GM08714 (cell line): Measurements from ENCODE around the gene SCN4A.
"Not testable (repeated sequence)": the region's sequence is repeated elsewhere in the genome, so short reads cannot be mapped to it uniquely, and the experiment has no call there.

Experiments used
- H3K4me3 ChIP-seq: fragments of 200-500 bp; sonication (Bioruptor generic); 2 replicates; pipeline ENCODE4 v1.5.1; 2014; ENCODE audit warnings: mild to moderate bottlenecking, low read length, inconsistent platforms
- ZNF274 ChIP-seq: IDR thresholded peaks from 2 replicates; pipeline ENCODE4 v1.6.1; 2012; ENCODE audit warnings: mild to moderate bottlenecking, low read depth, low read length

Gene SCN4A

DNA sequence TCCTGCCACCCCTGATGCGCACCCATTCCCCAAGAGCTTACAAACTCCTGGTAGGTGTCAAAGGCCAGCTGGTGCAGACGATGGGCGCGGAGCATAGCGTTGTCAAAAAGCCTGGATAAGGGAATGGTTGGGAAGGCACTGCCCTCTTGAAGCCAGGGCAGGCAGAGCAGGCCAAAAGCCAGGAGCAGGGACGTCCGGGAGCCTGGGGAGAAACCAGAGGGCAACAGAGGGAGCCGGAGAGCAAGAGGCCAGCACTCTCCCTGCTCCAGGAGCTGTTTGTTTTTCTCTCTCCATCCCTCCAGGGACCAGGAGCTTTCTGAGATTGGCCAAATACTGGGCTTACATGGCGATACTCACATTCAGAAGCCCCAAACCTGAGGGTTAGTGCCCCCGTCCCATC is 54.4 kb downstream of the SCN4A start:
- H3K4me3 ChIP-seq: no peak overlapping the region
- TF ChIP-seq ZNF274: no peak

DNA sequence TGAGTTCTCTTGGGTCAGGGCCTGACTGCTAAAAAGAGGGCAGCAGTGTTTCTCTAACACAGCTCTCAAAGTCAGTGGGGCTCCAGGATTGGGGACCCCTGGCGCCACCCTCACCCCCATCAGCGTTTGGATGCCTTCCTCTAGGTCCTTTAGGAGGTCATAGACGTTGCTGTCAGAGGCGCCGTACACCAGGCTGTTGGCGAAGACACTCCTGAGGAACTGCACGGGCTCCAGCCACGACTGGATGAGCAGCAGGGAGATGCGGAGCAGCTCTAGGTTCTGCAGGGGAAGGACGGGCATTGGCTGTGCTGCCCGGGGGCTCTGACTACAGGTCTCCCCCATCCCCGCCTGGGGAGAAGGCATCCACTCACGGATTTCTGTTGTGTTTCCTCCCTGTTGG is 55.1 kb downstream of the SCN4A start:
- TF ChIP-seq ZNF274: no peak
- no peak overlapping the region for H3K4me3 ChIP-seq

DNA sequence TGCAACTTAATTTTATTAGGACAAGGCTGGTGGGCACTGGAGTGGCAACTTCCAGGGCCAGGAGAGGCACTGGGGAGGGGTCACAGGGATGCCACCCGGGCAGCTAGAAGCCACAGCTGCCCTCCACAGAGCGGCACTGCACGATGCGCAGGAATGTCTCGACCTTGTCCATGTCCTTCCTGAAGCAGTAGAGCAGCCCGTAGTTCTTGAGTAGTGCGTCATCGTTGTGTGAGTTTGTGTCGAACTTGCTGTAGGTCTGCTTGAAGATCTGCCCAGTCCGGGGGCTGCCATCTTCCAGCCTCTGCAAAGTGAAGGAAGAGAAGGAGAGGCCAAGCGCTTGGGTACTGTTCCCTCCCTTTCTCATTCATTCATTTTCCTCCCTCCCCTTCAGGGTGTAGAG is 55.5 kb downstream of the SCN4A start:
- not testable (repeated sequence) for H3K4me3 ChIP-seq

DNA sequence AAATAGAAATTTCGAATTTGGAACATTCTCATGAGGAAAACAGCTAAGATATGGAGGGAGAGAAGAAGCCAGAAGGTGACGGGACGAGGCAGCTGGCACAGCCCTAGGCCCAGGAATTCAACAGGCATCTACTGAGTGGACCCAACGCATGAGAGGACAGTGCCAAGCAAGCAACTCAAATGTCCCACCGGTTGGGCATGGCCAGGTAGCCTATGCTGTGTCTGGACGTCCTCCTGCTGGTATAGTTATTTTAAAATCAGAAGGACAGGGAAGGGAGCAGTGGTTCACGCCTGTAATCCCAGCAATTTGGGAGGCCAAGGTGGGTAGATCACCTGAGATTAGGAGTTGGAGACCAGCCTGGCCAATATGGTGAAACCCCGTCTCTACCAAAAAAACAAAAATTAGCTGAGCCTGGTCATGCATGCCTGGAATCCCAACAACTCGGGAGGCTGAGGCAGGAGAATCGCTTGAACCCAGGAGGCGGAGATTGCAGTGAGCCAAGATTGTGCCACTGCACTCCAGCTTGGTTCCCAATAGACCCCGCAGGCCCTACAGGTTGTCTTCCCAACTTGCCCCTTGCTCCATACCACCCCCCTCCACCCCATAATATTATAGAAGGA is 56.0 kb downstream of the SCN4A start:
- TF ChIP-seq ZNF274: no peak
- H3K4me3 ChIP-seq: no peak overlapping the region

DNA sequence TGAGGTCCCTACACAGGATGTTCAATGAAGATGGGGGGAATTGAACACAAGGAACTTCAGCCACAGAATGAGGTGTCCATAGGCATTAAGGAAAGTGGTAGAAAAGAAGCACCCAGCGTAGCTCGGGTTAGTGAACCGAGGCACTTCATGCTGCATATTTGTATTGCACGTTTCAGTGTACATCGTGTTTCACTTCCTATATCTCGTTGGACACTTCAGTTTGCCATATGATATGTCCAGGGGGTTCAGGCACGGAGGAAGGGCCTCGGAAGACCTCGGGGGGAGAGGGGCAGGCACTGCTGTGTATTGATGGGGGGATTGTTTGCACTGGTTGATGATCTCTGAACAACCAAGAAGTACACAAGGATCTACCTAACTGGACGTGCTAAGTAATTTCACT is 57.0 kb downstream of the SCN4A start:
- H3K4me3 ChIP-seq: not testable (repeated sequence)

DNA sequence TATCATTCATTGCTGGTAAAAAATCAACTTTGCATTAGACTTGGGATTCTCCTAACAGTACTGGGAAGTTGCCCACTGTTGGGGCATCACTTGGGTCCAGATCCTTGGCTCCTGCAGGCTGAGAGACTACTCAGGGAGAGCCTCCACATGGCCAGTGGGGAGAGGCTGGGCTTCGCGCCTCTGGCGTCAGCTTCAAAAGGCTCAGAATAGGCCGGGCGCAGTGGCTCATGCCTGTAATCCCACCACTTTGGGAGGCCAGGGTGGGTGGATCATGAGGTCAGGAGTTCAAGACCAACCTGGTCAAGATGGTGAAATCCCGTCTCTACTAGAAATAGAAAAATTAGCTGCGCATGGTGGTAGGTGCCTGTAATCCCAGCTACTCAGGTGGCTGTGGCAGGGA is 58.2 kb downstream of the SCN4A start:
- no peak overlapping the region for H3K4me3 ChIP-seq
- TF ChIP-seq ZNF274: no peak

DNA sequence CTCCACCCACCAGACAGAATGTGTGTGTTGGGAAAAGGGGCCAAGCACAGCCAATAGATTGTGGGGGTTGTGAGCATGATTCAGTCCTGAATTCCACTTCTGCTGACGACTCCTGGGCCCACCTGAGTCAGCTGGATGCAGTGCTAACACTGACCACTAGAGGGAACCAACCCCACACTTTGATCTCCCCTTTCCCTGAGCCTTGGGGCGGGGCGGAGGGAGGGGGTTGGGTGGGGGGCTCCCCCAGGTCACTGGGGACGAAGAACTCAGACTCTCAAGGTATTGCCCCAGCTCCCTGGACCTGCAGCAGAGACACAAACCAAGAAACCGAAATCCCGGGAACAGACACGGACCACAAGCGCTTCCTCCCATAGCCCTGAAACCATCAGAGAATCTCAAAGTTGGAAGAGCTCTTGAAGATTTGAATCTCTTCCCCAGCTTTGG is 61.0 kb downstream of the SCN4A start:
- TF ChIP-seq ZNF274: no peak

DNA sequence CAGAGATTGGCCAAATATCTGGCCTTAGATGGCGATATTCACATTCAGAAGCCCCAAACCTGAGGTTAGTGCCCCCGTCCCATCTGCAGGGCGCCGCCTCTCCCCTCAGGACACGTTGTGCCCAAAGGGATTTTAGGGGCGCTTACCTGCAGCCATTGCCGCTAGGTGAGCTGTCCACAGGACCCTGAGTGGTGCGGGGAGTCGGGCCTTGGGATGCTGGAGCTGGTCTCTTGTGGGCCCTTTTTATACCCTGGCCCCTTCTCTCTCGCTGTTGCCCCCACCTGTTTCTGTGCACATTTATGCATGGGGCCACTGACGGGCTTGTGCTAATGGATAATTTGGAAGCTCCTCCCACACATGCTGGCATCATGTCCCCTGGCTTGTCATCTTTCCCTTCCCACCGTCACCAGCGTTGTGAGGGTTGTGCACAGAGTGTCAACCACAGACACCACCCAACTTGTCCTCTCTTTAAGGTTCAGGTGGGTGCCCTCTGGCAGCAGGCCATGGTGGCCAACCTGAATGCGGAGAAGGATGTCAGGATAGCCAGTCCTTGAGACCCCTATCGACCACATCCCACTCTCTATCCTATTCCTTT is 61.6 kb downstream of the SCN4A start, which contains the start of gene CSHL1:
Gene CSHL1, minus strand, starts transcription at position 218 of the 595 bp plus-strand sequence. Its CDS starts 62 bp downstream, at position 156.
- TF ChIP-seq ZNF274: no peak
- no peak within 1 kb of the TSS for H3K4me3 ChIP-seq

More for the DNA sequence above, 61.0 kb downstream of the SCN4A start:
- no peak overlapping the region for H3K4me3 ChIP-seq

DNA sequence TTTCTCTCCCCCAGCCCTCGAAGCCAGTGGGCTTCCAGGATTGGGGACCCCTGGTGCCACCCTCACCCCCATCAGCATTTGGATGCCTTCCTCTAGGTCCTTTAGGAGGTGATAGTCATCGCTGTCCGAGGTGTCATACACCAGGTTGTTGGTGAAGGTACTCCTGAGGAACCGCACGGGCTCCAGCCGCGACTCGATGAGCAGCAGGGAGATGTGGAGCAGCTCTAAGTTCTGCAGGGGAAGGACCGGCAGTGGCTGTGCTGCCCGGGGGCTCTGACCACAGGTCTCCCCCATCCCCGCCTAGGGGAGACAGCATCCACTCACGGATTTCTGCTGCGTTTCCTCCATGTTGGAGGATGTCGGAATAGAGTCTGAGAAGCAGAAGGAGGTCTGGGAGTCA is 62.6 kb downstream of the SCN4A start:
- H3K4me3 ChIP-seq: no peak overlapping the region
- no peak for TF ChIP-seq ZNF274

DNA sequence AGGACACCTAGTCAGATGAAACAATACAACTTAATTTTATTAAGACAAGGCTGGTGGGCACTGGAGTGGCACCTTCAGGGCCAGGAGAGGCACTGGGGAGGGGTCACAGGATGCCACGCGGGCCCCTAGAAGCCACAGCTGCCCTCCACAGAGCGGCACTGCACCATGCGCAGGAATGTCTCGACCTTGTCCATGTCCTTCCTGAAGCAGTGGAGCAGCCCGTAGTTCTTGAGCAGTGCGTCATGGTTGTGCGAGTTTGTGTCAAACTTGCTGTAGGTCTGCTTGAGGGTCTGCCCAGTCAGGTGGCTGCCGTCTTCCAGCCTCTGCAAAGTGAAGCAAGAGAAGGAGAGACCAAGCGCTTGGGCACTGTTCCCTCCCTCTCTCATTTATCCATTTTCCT is 63.1 kb downstream of the SCN4A start:
- not testable (repeated sequence) for H3K4me3 ChIP-seq

DNA sequence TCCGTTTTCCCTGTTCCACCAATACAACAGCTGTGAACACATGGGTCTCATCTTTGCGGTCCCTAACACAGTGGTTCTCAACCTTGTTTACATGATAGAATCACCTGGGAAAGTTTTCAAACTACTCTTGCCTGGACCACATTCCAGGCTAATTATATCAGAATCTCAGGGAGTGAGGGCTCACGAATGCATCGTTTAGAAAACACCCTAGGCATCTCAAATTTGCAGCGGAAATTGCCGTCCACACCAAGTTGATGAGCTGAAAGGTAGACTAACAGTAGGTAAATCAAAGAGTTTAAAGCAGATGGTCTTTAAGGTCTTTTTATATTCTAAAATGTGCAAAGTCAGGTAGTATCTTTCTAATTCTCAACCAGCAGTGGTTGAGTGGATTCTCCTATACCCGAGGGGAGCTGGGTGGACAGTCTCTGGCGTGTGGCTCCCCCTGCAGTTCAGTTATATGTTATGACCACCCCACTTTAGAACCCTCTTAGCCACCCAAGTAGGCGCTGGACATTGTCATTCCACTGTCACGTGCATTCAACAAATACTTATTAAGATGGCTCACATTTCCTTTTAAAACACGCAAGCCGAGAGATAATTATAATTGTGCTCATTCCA is 65.4 kb downstream of the SCN4A start:
- not testable (repeated sequence) for H3K4me3 ChIP-seq

DNA sequence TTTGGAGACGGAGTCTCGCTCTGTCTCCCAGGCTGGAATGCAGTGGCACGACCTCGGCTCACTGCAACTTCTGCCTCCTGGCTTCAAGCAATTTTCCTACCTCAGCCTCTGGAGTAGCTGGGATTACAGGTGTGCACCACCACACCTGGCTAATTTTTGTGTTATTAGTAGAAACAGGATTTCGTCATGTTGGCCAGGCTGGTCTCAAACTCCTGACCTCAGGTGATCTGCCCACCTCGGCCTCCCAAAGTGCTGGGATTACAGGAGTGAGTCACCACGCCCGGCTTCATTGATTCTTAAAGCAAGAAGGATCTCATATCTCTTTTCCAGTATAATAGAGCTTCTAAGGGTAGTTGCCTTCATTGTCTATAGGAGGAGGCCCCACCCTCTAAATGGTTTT is 67.9 kb downstream of the SCN4A start:
- not testable (repeated sequence) for H3K4me3 ChIP-seq

DNA sequence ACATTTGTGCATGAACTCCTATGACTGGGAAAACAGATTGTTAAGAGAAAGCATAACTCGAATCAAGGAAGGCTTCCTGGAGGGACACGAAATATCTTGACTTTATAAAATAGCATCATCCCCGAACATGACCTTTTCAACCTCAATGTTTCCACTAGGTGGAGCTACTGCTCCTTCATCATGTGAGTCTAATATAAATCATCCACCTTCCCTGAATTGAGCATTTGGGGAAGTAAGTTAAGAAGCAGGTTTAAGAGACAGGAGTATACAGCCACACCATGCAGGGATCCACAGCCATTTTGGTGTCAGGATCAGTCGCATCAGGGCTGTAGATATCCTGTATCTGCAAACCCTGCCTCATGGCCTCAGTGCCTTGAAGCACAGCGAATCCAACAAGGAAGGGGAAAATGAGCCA is 68.9 kb downstream of the SCN4A start:
- H3K4me3 ChIP-seq: not testable (repeated sequence)

DNA sequence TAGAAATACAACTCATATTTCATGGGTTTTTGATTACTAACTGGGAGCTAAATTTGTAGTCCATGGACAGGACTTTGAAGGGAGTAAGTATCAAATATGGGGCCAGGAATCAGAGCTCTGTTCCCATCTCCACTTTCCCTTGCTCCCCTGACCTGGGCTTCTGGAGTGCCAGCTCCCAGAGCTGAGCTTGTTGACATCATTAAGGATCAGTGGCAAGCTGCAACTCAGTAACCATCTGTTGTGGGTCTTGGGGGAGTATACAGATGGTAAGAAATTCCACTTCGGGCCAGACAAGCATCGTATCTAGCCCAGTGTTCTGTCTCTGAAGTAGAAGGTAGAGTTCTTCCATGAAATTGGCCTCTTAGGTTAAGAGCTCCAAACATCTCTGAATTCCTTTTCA is 70.7 kb downstream of the SCN4A start:
- H3K4me3 ChIP-seq: not testable (repeated sequence)

DNA sequence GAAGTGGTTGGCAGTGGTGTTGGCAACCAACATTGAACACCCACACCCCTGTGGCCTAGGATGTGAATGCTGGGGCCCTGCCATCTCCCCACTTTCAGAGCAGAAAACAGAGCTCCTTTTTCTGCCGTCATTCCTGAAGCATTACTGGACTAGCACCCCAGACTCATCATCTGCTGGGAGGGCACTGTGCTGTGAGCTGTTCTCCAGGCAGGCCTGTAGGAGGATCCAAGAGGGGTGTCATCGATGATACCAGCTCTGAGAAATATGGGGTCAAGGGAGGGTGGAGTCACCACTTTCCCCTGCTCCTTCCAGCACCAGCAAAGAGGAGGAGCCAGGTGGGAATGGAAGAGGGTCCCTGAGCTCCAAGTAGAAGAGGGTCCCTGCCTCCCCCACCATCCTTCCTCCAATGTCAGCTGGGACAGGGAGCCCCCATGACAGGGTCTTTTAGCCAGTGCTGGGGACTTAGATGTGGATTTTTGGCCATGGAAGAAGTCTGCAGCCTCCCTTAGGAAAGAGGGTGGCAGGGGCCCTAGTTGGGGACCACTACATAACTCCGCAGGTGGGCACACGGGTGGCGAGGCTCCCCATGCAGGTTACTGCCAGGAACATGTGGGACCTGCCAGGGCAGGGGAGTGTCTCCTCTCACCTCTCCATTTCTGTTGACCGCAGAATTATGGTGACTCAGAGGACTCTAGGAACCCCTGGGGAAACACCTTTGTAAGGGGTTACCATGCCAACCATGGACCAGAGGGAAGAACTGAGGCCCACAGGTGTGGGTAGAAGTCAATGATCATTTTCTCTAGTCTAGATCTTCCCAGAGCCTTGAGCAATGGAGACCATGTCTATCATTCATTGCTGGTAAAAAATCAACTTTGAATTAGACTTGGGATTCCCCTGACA is 73.6 kb downstream of the SCN4A start:
- not testable (repeated sequence) for H3K4me3 ChIP-seq

DNA sequence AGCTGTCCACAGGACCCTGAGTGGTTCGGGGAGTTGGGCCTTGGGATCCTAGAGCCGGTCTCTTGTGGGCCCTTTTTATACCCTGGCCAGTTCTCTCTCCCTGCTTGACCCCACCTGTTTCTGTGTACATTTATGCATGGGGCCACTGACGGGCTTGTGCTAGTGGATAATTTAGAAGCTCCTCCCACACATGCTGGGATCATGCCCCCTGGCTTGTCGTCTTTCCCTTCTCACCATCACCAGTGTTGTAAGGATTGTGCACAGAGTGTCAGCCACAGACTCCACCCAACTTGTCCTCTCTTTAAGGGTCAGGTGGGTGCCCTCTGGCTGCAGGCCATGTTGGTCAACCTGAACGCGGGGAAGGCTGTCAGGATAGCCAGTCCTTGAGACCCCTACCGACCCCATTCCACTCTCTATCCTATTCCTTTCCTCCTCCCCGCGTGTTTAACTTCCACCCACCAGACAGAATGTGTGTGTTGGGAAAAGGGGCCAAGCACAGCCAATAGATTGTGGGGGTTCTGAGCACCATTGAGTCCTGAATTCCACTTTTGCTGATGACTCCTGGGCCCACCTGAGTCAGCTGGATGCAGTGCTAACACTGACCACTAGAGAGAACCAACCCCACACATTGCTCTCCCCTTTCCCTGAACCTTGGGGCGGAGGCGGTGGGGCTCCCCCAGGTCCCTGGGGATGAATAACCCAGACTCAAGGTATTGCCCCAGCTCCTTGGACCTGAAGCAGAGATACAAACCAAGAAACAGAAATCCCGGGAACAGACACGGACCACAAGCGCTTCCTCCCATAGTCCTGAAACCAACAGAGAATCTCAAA is 76.0 kb downstream of the SCN4A start, which contains the start of gene CSH1:
Gene CSH1, minus strand, starts transcription at position 51 of the 831 bp plus-strand sequence. CDS start 63 bp downstream, outside the sequence.
- H3K4me3 ChIP-seq: not testable (repeated sequence)

DNA sequence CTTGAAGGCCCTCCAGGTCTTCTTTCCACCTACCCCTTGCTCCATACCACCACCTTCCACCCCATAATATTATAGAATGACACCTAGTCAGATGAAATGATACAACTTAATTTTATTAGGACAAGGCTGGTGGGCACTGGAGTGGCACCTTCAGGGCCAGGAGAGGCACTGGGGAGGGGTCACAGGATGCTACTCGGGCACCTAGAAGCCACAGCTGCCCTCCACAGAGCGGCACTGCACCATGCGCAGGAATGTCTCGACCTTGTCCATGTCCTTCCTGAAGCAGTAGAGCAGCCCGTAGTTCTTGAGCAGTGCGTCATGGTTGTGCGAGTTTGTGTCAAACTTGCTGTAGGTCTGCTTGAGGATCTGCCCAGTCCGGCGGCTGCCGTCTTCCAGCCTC is 77.9 kb downstream of the SCN4A start:
- not testable (repeated sequence) for H3K4me3 ChIP-seq

DNA sequence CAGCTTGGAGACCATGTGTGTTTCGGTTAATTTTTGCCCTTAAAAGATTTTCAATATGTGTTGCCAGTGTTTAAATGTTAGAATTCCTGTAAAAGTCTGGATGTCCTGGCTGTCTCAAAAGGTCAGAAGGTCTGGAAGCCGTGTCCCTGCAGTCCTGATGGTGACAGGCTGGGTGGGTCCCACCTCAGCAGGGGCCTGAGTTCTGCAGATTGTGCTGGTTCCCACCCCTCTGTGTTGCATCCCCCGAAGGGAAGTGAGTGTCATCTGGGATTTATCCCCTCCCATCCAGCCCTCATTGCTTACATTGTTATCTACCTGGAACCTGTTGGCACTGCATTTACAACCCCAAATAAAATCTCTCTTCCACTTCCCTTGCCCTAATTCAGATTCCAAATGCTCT is 78.7 kb downstream of the SCN4A start:
- H3K4me3 ChIP-seq: not testable (repeated sequence)

DNA sequence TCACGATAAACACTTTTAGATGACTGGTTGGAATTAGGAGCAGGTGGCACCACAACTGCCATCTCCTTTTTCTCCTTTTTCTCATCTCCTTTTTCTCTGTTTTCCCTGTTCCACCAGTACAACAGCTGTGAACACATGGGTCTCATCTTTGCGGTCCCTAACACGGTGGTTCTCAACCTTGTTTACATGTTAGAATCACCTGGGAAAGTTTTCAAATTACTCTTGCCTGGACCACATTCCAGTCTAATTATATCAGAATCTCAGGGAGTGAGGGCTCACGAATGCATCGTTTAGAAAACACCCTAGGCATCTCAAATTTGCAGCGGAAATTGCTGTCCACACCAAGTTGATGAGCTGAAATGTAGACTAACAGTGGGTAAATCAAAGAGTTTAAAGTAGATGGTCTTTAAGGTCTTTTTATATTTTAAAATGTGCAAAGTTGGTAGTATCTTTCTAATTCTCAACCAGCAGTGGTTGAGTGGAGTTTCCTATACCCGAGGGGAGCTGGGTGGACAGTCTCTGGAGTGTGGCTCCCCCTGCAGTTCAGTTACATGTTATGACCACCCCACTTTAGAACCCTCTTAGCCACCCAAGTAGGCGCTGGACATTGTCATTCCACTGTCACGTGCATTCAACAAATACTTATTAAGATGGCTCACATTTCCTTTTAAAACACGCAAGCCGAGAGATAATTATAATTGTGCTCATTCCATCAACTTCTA is 80.2 kb downstream of the SCN4A start:
- H3K4me3 ChIP-seq: not testable (repeated sequence)
